HG02588 (cell line): Measurements from ENCODE around the gene MIEF1.
A peak's percentile ranks its signal among the peaks of the same experiment; 100 is the strongest.

Experiments
- ATAC-seq: cut with Tn5 transposase; IDR thresholded peaks from one replicate; pipeline ENCODE4 v1.9.1; 2021; ENCODE audit warnings: mild to moderate bottlenecking, moderate library complexity; ENCODE audit not compliant: unreplicated experiment

The MIEF1 gene

GRCh38 chr22:39527481-39527961, 25.4 kb downstream of the MIEF1 start:
- ATAC-seq, result no peak

GRCh38 chr22:39528080-39528661, 26.1 kb downstream of the MIEF1 start:
- ATAC-seq, result no peak

GRCh38 chr22:39528681-39529486, 26.8 kb downstream of the MIEF1 start:
- ATAC-seq, result no peak

- ATAC-seq, result no peak
Observed at GRCh38 chr22:39529487-39529851, 27.4 kb downstream of the MIEF1 start.

- ATAC-seq, result no peak
Observed at GRCh38 chr22:39530116-39530515, 28.0 kb downstream of the MIEF1 start.

- ATAC-seq, result no peak
Observed at GRCh38 chr22:39530692-39531331, 28.7 kb downstream of the MIEF1 start.

- ATAC-seq, result peak; percentile 72
Observed at GRCh38 chr22:39532215-39533073, 30.4 kb downstream of the MIEF1 start, which contains the start of gene RPS19BP1. Gene RPS19BP1 (minus strand): TSS chr22:39532748. CDS start chr22:39532738, 10 bp downstream.

- no peak for ATAC-seq
Observed at GRCh38 chr22:39534092-39534506, 32.0 kb downstream of the MIEF1 start.

- no peak for ATAC-seq
Observed at GRCh38 chr22:39534591-39535356, 32.7 kb downstream of the MIEF1 start.

GRCh38 chr22:39535357-39535725, 33.3 kb downstream of the MIEF1 start:
- ATAC-seq, result no peak

GRCh38 chr22:39535831-39536449, 33.9 kb downstream of the MIEF1 start:
- ATAC-seq, result no peak

- no peak for ATAC-seq
Observed at GRCh38 chr22:39536711-39537110, 34.6 kb downstream of the MIEF1 start.

- ATAC-seq, result no peak
Observed at GRCh38 chr22:39537975-39538374, 35.9 kb downstream of the MIEF1 start.

- ATAC-seq, result no peak
Observed at GRCh38 chr22:39543095-39543494, 41.0 kb downstream of the MIEF1 start.

- no peak for ATAC-seq
Observed at GRCh38 chr22:39545386-39546365, 43.6 kb downstream of the MIEF1 start.

GRCh38 chr22:39546889-39547586, 44.9 kb downstream of the MIEF1 start:
- ATAC-seq, result no peak

GRCh38 chr22:39547587-39547947, 45.5 kb downstream of the MIEF1 start:
- no peak for ATAC-seq

- no peak for ATAC-seq
Observed at GRCh38 chr22:39553429-39553828, 51.3 kb downstream of the MIEF1 start.
